Omental fat pad (tissue), 4 donors: ENCODE results near the gene RANBP17. TPM values are rescaled to one million over a fixed set of nuclear protein-coding genes. Genes with fewer than 3 reads are reported as not detected.

Source experiments
- ATAC-seq: fragments of 150-250 bp; one replicate; pipeline ENCODE4 v1.9.1; 2016; ENCODE audit warnings: mild to moderate bottlenecking, moderate library complexity; ENCODE audit not compliant: low FRiP score
- DNase-seq: peaks from one replicate; pipeline ENCODE4 v3.0.0-alpha.2; 2019; ENCODE audit warnings: low spot score
- total RNA-seq, 4 donors: library from RNA; depleted of rRNA; stranded (reverse); fragments of >200 nt; gene quantifications; one replicate each; pipeline ENCODE4 v1.1.0, GENCODE V29; 2016
- TF ChIP-seq, protein P1 (sequence below), 3 donors: fragments of 450-650 bp; IDR thresholded peaks; one replicate each; pipeline ENCODE4 v1.5.1; 2016 to 2017; ENCODE audit warnings: antibody characterized with exemption in 3 of 3, mild to moderate bottlenecking in 3 of 3, moderate library complexity in 2 of 3

RANBP17 gene
- total RNA-seq, 4 donors from 2014 or later: 0.93 to 10.7 (median 3.8) TPM

DNA sequence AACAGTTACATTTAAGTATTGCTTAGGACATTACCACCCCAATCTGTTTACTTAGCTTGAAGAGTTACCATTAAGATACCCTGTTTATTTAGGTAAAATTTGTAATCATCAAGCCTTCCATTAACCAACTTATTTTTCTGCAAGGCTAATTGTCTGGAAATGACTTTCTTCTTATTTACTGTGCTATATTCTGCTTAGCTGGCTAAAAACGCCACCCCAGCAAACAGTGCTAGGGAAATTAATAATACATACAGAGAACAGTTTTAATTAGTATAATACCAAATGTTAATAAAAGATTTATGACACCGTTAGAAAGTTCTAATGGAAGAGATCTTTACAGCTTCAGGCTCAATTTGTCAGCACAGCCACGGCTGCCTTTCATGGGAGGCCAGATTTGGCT is 461.2 kb downstream of the RANBP17 start:
- no peak for DNase-seq
- TF ChIP-seq, protein P1, sequence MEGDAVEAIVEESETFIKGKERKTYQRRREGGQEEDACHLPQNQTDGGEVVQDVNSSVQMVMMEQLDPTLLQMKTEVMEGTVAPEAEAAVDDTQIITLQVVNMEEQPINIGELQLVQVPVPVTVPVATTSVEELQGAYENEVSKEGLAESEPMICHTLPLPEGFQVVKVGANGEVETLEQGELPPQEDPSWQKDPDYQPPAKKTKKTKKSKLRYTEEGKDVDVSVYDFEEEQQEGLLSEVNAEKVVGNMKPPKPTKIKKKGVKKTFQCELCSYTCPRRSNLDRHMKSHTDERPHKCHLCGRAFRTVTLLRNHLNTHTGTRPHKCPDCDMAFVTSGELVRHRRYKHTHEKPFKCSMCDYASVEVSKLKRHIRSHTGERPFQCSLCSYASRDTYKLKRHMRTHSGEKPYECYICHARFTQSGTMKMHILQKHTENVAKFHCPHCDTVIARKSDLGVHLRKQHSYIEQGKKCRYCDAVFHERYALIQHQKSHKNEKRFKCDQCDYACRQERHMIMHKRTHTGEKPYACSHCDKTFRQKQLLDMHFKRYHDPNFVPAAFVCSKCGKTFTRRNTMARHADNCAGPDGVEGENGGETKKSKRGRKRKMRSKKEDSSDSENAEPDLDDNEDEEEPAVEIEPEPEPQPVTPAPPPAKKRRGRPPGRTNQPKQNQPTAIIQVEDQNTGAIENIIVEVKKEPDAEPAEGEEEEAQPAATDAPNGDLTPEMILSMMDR (IDR thresholded peaks at IDR 0.05): no peak
- ATAC-seq: no peak

DNA sequence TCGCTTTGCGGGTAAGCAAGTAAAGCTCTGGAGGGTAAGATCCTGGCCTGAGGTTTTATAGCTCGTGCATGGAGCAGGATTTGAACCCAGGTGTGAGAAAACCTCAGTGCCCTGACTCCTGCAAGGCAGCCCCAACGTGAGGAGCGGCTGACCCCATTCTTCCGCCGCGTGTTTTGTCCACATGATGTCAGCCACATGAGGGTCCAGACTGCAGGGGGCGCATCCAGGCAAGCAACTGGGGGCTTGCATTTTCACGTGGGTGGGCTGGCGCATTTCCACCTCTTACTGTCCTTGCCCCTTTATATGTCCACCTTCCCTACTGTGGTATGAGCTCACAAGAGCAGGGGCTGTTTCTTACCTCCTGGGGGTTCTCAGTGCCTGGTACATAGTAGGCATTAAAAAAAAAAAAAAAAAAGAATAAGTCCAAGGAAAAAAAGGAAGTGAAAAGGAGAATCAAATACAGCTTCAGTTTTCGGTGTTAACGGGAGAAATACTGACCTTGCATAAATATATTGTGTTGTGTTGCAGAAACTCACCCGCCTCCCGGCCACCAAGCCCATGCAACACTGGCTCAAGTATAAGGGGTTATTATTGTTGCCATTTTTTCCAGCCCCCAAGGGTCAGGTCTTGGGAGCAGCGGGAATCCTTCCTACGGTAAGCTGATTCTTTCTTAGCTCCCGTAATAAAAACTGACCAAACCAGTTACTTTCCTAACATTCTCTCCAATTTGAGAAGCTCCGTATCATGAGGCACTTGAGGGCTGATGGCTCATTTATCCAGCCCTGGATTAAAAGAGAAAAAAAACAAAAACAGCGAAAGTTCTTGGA is 462.2 kb downstream of the RANBP17 start:
- DNase-seq (no peak), ATAC-seq (no peak)
- TF ChIP-seq, protein P1 (IDR thresholded peaks at IDR 0.05): no peak

DNA sequence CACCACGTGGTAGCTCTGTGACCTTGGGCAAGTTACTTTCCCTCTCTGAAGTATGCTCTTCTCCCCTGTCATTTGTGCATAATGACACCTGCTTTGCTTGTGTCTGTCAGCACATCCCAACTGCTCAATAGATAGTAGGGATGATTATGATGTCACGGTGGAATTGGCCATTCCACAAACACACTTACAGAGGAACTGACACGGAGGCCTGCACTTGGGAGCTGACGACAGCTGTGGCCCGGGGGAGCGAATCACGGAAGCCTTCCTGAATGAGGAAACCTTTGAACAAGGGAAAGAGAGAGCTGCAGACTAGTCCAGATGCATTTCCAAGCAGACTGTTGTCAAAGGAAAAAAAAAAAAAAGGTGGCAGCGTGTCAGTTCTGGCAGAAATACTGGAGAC is 468.2 kb downstream of the RANBP17 start:
- no peak for ATAC-seq
- DNase-seq: no peak
- TF ChIP-seq, protein P1 (IDR thresholded peaks at IDR 0.05): no peak

DNA sequence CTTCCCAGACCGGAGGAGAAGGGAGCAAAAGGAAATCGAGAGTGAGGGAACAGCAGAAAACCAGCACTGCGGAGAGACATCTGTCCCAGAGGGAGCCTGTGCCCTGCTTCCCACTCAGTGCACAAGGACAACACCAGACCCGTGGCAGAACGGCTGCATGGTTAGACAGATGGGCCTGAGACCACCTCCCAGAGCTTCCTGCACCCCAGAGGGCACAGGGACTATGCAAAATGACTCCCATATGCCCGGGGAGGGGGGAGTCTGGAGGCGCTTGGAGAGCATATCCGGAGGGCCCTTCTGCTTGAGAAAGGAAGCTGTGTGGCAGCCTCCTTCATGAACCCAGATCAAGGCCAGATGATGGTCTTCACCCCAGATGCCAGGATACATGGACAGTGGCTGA is 473.8 kb downstream of the RANBP17 start:
- DNase-seq: no peak
- ATAC-seq: no peak
- TF ChIP-seq, protein P1 (IDR thresholded peaks at IDR 0.05): no peak

DNA sequence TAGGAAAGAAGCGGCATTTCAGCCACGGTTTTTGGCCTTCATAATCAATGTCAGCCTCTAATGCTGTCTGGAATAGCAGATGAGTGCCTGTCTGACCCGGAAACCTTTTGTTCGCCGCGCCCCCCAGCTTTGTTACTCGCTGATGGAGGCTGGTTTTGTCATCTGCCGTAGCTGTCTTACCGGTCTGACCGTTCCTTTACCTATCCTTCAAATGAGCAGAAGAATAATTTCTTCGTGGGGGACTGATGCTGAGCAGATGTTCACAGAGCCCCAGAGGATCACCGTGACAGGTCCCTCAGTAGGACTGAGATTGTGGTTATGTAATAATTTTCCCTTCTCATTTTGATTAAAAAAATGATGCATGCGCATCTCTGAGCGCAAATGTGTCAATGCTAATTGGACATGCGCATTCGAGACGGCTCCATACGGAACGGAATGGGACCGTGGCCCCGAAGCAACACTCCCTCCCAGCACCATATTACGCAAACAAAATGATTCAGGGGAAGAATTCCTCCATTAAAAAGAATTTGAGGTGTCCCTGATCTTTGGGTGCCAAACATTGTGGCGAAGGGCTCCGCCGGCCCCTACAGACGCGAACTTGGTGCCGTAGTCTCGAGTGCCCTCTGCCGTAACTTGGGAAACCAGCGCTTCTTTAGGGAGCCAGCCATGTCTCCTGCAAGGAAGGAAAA is 474.8 kb downstream of the RANBP17 start:
- ATAC-seq (no peak), DNase-seq (no peak)
- TF ChIP-seq, protein P1 (IDR thresholded peaks at IDR 0.05): no peak

DNA sequence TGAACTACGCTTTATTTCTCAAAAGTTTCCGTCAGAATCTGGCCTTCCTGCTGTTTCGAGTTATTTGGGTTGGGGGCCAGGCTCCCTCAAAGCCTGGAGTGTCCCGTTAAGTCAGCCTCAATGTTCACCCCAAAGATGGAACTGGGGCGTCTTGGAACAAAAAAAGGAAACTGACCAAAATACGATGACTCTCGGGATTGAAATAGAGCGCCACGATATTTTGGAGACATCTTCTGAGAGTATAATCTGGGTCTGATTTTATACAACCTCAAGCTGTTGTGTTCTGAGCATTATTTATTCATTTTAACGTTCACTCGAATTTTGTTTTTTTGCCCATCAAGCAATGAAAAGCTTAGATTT is 475.4 kb downstream of the RANBP17 start:
- no peak for DNase-seq
- ATAC-seq: no peak
- TF ChIP-seq, protein P1 (IDR thresholded peaks at IDR 0.05): no peak

DNA sequence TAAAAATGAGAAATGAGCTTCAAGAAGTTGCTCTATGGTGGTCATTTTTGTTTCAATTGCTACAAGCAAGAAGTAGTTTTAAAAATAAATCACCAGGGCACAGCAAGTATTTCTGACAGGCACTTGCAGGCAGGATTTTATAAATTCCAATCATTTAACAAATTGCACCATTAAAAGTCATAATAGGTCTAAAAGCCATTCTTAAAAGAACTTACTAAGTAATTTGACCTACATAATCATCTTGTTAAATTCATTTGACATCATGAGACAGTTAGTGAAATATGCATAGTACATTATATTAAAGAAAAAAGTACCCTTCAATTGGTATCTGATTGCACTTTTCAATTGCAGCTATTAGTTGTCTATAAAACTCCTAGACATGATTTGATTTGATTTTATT is 478.2 kb downstream of the RANBP17 start:
- DNase-seq (no peak), ATAC-seq (no peak)
- TF ChIP-seq, protein P1 (IDR thresholded peaks at IDR 0.05): no peak
